ENCODE data around the gene PLCXD1.

PLCXD1 gene

GRCh38 chrX:352181-352580, 71.0 kb downstream of the PLCXD1 start:
- Mint-ChIP-seq H3K36me3 (peaks cover 53% of the 10 kb centered on the region), H3K4me1 (peaks cover 4% of the 10 kb centered on the region), H3K27ac (no peak overlapping the region), H3K9me3 (no peaks in the 10 kb centered on the region), H3K27me3 (no peaks in the 10 kb centered on the region), H3K4me3 (no peak overlapping the region)
- no peak for ATAC-seq

- Mint-ChIP-seq H3K9me3 (no peaks in the 10 kb centered on the region), H3K27ac (no peak overlapping the region)
Observed at GRCh38 chrX:352582-353314, 71.6 kb downstream of the PLCXD1 start.

More at GRCh38 chrX:352582-353314, 71.6 kb downstream of the PLCXD1 start:
- H3K36me3 Mint-ChIP-seq, result peaks cover 58% of the 10 kb centered on the region
- peaks cover 4% of the 10 kb centered on the region for H3K4me1 Mint-ChIP-seq
- H3K4me3 Mint-ChIP-seq, result no peak overlapping the region
- H3K27me3 Mint-ChIP-seq, result no peaks in the 10 kb centered on the region
- no peak for ATAC-seq
